ENCODE data around the gene KSR1.

GRCh38 chr17:27627514-27627913, 171.3 kb downstream of the KSR1 start:
- TF ChIP-seq EGR1 (IDR thresholded peaks at IDR 0.05) (no peak), EP300 (IDR thresholded peaks at IDR 0.05; ENCODE audit: borderline replicate concordance) (no peak), RAD21 (IDR thresholded peaks at IDR 0.05; ENCODE audit: low read depth) (no peak), REST (IDR thresholded peaks at IDR 0.05; ENCODE audit: low read depth) (no peak), YY1 (IDR thresholded peaks at IDR 0.05; ENCODE audit: low read depth) (no peak), CREB1 (IDR thresholded peaks at IDR 0.05; ENCODE audit: low read depth) (no peak), TAF1 (IDR thresholded peaks at IDR 0.05; ENCODE audit: low read depth) (no peak), TCF12 (IDR thresholded peaks at IDR 0.05; ENCODE audit: low read depth) (no peak), CEBPB (IDR thresholded peaks at IDR 0.05) (no peak), TEAD4 (IDR thresholded peaks at IDR 0.05) (no peak), ZBTB7A (IDR thresholded peaks at IDR 0.05; ENCODE audit: low read depth) (no peak), FOXM1 (IDR thresholded peaks at IDR 0.05; ENCODE audit: borderline replicate concordance, low read depth) (no peak)
- TF ChIP-seq, protein P1, sequence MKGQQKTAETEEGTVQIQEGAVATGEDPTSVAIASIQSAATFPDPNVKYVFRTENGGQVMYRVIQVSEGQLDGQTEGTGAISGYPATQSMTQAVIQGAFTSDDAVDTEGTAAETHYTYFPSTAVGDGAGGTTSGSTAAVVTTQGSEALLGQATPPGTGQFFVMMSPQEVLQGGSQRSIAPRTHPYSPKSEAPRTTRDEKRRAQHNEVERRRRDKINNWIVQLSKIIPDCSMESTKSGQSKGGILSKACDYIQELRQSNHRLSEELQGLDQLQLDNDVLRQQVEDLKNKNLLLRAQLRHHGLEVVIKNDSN (IDR thresholded peaks at IDR 0.05), result no peak
